Lower leg skin (tissue), 3 donors: ENCODE measurements around the gene JAM3.

Experiments used
- POLR2A ChIP-seq, 2 donors: fragments of 450-650 bp; IDR thresholded peaks; one replicate each; pipeline ENCODE4 v1.6.1; 2016 to 2017; ENCODE audit warnings: antibody characterized with exemption in 2 of 2, mild to moderate bottlenecking in 1 of 2, moderate library complexity in 1 of 2
- TF ChIP-seq, protein P1 (sequence below), 3 donors: fragments of 450-650 bp; IDR thresholded peaks; one replicate each; pipeline ENCODE4 v1.5.1; 2016; ENCODE audit warnings: antibody characterized with exemption in 3 of 3, mild to moderate bottlenecking in 3 of 3, moderate library complexity in 2 of 3

DNA sequence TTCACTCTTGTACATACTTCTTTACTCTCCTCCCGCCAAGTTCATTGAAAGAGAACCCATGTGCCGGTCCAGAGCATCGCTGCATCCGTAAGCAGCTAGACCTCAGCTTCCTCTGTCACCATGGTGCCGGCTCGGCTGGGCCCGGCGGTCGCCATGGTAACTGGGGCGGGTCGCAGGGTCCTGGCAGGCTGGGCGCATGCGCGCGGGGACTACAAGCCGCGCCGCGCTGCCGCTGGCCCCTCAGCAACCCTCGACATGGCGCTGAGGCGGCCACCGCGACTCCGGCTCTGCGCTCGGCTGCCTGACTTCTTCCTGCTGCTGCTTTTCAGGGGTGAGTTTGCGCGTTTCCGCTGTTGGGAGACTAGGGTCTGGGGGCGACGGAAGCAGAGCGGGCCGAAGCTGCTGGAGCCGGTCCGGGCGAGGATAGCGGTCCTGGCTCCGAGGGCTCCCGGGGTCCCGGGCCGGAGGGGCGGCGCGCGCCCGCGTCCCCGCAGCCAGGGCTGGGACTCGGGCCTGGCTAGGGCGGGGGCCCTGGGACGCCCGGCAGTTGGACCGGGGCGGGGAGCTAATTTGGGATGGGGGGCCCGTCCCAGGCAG, at the start of gene JAM3:
- TF ChIP-seq, protein P1, sequence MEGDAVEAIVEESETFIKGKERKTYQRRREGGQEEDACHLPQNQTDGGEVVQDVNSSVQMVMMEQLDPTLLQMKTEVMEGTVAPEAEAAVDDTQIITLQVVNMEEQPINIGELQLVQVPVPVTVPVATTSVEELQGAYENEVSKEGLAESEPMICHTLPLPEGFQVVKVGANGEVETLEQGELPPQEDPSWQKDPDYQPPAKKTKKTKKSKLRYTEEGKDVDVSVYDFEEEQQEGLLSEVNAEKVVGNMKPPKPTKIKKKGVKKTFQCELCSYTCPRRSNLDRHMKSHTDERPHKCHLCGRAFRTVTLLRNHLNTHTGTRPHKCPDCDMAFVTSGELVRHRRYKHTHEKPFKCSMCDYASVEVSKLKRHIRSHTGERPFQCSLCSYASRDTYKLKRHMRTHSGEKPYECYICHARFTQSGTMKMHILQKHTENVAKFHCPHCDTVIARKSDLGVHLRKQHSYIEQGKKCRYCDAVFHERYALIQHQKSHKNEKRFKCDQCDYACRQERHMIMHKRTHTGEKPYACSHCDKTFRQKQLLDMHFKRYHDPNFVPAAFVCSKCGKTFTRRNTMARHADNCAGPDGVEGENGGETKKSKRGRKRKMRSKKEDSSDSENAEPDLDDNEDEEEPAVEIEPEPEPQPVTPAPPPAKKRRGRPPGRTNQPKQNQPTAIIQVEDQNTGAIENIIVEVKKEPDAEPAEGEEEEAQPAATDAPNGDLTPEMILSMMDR (IDR thresholded peaks at IDR 0.05) = no peak
- no peak for TF ChIP-seq POLR2A (IDR thresholded peaks at IDR 0.05)
